ENCODE results near the gene MEAK7. TPM values are rescaled to one million over a fixed set of nuclear protein-coding genes. Genes with fewer than 3 reads are reported as not detected.

Gene MEAK7
- total RNA-seq, 1 experiment from 2014 or later = 21.5 TPM

DNA sequence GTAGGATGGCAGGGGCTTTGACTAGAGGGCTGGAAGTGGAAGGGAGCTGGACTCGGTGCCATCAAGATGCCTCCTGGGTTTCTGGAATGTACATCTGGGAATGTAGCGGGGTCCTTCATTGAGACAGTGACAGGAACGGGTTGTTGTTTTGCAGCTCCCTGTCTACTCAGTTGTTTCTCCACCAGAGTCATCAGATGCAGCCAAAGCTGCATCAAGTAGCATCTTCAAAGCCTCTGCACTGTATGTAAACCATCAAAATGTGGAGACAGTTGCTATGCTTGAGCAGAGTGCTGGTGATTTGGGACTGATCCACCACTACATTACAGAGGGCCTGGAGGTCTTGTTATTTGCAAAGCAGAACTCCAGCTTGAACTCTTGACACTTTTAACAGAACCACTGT lies 25.1 kb upstream of the MEAK7 start:
- Histone ChIP-seq H2AFZ (ENCODE audit: low read length) (no peak overlapping the region), H3K18ac (ENCODE audit: insufficient read length, low read depth, low read length) (no peak overlapping the region), H3K9me3 (ENCODE audit: control insufficient read depth, low read depth, low read length) (no peaks in the 10 kb centered on the region), H3K23me2 (ENCODE audit: insufficient read length, low read depth, low read length, poor library complexity, severe bottlenecking) (no peaks in the 10 kb centered on the region), H4K5ac (ENCODE audit: insufficient read length, low read depth, low read length) (no peak overlapping the region), H3K4me1 (ENCODE audit: insufficient read depth, low read length) (peaks cover 10% of the 10 kb centered on the region), H3K4ac (ENCODE audit: low read depth, low read length) (no peak overlapping the region), H4K91ac (ENCODE audit: insufficient read length, low read depth, low read length) (no peak overlapping the region), H2BK15ac (ENCODE audit: low read depth, low read length) (no peak overlapping the region), H3T11ph (ENCODE audit: low read length) (no peak overlapping the region), H4K20me1 (ENCODE audit: control insufficient read depth, insufficient read depth, insufficient read length) (no peaks in the 10 kb centered on the region), H3K9ac (ENCODE audit: extremely low read depth, insufficient read length, low read length) (no peak overlapping the region), H2AK5ac (ENCODE audit: insufficient read length, low read length) (no peak overlapping the region), H2BK5ac (ENCODE audit: insufficient read length, low read length) (no peak overlapping the region), H2BK12ac (ENCODE audit: insufficient read length, low read depth, low read length) (no peak overlapping the region), H3K14ac (ENCODE audit: insufficient read depth, low read length) (no peak overlapping the region), H3K23ac (ENCODE audit: insufficient read length, low read depth, low read length) (no peak overlapping the region), H3K56ac (ENCODE audit: insufficient read length, low read depth, low read length) (no peak overlapping the region), H4K8ac (replicated peaks; ENCODE audit: insufficient read length, low read depth, low read length) (no peak overlapping the region), H2BK20ac (ENCODE audit: low read depth, low read length, poor library complexity, severe bottlenecking) (no peak overlapping the region), H3K27ac (ENCODE audit: insufficient read length, low read depth, low read length) (no peak overlapping the region), H2BK120ac (ENCODE audit: low read depth, low read length, poor library complexity, severe bottlenecking) (no peak overlapping the region), H3K79me2 (ENCODE audit: insufficient read depth, low read length) (no peaks in the 10 kb centered on the region), H3K79me1 (ENCODE audit: insufficient read depth, low read depth, low read length, poor library complexity, severe bottlenecking) (no peaks in the 10 kb centered on the region), H3K27me3 (ENCODE audit: insufficient read depth, low read length) (no peaks in the 10 kb centered on the region), H3K4me2 (ENCODE audit: insufficient read depth, insufficient read length, low read length) (no peak overlapping the region)
- WGBS (ENCODE audit: extremely low coverage, insufficient read length, low lambda C conversion rate) = no CpG with 5 or more reads among the region's 3 CpGs
- no peak for DNase-seq
- H3K9me3 Mint-ChIP-seq = peaks cover 10 to 15% of the 10 kb centered on the region in 2 experiments; a peak in 3 of 5 replicates
- TF ChIP-seq, protein P1, sequence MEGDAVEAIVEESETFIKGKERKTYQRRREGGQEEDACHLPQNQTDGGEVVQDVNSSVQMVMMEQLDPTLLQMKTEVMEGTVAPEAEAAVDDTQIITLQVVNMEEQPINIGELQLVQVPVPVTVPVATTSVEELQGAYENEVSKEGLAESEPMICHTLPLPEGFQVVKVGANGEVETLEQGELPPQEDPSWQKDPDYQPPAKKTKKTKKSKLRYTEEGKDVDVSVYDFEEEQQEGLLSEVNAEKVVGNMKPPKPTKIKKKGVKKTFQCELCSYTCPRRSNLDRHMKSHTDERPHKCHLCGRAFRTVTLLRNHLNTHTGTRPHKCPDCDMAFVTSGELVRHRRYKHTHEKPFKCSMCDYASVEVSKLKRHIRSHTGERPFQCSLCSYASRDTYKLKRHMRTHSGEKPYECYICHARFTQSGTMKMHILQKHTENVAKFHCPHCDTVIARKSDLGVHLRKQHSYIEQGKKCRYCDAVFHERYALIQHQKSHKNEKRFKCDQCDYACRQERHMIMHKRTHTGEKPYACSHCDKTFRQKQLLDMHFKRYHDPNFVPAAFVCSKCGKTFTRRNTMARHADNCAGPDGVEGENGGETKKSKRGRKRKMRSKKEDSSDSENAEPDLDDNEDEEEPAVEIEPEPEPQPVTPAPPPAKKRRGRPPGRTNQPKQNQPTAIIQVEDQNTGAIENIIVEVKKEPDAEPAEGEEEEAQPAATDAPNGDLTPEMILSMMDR (conservative IDR thresholded peaks at IDR 0.05) = no peak
- peaks cover 7% of the 10 kb centered on the region for H3K27me3 Mint-ChIP-seq (ENCODE audit: low read depth)
- no peak overlapping the region for H3K4me3 Mint-ChIP-seq
- peaks cover 32 to 42% of the 10 kb centered on the region in 2 experiments for H3K4me1 Mint-ChIP-seq
- peaks cover 3 to 17% (median 13%) of the 10 kb centered on the region in 3 experiments for H3K36me3 Mint-ChIP-seq (ENCODE audit: insufficient read depth in 1 of 3, low read depth in 3 of 3)
- H3K27ac Mint-ChIP-seq = peak overlapping the region in 1 of 3 experiments; percentile 28; a peak in 1 of 7 replicates
